HG02973 (cell line): Measurements from ENCODE around the gene CREB3L2.
"Not testable (repeated sequence)": the region's sequence is repeated elsewhere in the genome, so short reads cannot be mapped to it uniquely, and the experiment has no call there.

Source experiments
- ATAC-seq: cut with Tn5 transposase; IDR thresholded peaks from one replicate; pipeline ENCODE4 v1.9.1; 2021; ENCODE audit warnings: moderate library complexity; ENCODE audit not compliant: unreplicated experiment

The CREB3L2 gene

DNA sequence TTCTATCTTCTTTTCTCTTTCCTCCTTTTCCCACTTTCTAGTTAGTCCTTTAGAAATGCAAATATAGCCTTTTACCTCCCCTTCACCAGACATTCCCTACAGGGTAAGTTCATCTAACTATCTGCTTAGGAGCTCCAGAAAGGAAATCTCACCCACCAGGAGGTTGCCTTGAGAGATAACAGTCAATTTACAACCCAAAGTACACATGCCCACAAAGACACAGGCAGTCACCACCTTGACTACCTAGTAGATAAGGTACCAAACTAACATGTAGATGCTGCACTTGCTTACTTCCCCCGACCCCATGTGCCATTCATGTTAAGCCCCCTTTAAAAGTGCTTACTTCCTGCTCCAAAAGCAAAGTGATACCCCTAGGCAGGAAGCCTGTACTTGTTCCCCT lies 12.8 kb upstream of the CREB3L2 start:
- ATAC-seq, result no peak

GRCh38 chr7:138014201-138014600 lies 12.3 kb upstream of the CREB3L2 start:
- ATAC-seq, result not testable (repeated sequence)

- no peak for ATAC-seq
Measured at GRCh38 chr7:138009350-138009653, 7.4 kb upstream of the CREB3L2 start.

DNA sequence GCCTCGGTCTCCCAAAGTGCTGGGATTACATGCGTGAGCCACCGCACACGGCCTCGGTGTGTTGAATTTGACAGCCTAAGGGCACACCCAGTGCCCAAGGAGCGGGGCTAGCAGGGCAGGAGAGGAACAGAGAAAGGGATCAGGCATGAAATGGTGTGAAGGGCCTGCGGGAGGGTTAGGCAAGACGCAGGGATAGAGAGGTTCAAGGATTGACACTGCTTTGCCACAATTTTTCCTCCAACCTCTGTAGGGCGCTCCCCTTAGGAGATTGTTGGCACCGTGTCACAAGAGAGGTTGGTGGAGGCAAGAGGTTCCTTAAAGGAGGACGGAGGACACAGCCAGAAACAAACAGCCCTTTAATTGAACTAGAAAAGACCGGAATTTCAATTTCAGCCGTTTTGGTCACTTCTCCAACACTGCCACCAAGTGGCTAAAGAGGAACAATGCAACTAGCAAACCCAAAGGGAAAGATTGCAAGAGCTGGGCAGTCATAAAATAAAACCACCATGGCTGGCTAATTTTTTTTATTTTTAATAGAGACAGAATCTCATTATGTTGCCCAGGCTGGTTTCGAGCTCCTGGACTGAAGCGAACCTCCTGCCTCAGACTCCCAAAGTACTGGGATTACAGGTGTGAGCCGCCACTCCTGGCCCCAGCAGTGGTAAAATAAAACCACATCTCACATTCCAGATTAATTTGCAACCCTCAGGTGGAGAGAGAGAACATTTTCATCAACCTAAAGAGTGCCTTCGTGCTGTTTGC lies 6.9 kb upstream of the CREB3L2 start:
- ATAC-seq, result no peak

- no peak for ATAC-seq
Measured at GRCh38 chr7:138008019-138008587, 6.2 kb upstream of the CREB3L2 start.

DNA sequence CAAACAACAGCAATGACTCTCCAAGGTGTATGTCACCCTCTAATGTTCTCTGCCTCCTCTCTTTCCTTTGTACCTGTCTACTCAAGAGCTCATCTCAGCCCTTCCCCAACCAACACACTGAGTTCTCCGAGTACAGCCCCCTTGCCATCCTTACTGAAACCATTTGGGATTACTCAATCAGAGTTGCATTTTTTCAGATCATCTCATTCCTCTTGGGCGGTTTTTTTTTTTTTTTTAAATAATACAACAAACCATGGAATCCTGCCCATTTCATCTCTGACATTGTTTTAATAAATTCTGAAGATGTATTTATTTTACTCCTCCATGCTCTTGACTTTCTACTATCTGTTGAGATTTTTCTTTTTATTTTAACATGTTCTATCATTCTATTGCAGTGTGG lies 4.2 kb upstream of the CREB3L2 start:
- no peak for ATAC-seq

DNA sequence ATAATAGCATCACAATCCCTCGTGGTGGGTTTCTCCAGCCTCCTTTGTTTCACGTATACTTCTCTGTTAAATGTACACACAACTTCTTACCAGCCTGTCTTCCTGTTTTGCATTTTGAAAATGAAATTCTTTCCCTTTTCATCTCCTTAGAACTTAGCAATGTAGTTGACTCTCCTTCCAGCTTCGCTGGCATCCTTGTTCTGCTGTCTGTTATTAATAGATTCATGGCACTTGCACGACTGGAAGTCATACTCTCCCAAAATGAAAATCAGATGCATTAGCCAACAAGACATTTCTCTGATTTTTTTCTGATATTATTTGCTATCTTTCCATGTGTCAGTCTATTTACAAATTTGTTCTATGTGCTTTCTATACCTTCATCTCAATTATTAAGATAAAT lies 3.0 kb upstream of the CREB3L2 start:
- ATAC-seq, result no peak

DNA sequence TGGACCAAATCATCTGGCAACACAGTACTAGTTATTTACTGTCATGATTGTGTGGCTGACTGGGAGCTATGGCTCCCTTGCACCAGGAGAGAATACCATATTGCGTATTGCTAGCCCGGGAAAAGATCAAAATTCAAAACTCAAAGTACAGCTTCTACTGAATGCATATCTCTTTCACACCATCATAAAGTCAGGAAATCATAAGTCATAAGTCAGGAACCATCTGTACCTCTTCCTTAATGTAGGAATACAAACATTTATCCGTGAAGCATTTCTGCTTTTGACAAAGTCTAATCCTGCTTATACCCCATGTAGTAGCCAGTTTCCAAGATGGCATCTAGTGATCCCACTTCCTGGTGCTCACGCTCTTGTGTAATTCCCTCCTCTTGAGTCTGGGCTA lies 2.2 kb upstream of the CREB3L2 start:
- no peak for ATAC-seq

- no peak for ATAC-seq
Measured at GRCh38 chr7:138002828-138003189, 923 bp upstream of the CREB3L2 start.

DNA sequence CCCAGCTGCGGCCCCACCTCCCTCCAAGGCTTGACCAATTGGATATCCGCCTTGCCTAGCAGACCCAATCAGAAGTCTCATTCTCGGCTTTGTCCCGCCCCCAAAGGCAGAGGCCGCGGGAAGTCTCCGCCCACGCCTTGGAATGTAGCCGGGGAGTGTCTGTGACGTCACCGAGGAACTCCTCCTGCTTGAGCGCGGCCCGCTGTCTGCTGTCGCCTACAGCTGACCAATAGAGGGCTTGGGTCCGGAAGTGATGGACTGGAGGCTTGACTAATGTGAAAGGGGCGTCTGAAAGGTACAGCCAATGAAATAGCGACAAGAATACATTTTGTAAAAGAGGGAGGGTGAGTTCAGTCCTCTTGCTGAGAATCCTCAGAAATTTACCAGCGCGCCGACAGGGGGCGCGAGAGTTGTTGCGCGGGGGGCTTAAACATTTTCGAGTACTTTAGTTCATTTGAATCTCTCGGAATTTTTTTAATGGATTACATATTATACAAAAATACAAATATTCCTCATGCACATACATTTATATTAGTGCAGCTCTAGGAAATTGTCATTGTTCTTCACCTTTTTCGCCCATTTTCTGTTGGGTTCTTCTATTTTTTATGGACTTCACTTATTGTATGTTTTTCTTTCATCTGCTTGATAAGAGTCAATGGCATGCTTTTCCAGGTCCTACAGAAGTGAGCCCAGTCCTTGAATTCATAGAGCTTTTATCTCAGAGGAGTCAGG lies 376 bp upstream of the CREB3L2 start:
- ATAC-seq, result peak; percentile 95

GRCh38 chr7:138000081-138000701 lies 1.7 kb downstream of the CREB3L2 start:
- no peak for ATAC-seq

DNA sequence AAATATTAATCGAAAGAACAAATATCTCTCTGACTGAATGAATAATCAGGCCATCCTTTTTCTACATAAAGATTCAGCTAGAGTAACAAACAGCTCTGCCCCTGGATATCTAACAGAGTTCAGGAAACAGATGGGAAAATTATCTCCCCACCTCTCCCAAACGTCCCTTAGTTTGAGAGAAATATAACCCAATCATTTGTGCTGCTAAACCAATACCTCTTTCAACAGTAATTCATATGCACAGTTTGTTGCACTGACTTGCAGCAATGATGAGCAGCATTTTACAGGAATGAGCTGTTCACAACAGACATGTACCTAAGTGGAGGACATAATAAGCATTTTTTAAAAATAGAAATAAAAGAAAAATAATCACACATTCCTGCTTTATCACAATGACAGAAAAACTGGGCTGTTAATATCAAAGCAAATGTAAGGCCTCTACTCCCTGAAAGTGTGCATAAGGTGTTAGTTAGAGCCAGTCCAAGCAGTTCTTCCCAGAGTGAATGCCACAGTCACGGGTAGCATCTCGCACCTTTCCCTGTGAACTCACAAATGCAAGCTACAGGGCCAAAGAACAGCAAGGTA lies 2.3 kb downstream of the CREB3L2 start:
- no peak for ATAC-seq

DNA sequence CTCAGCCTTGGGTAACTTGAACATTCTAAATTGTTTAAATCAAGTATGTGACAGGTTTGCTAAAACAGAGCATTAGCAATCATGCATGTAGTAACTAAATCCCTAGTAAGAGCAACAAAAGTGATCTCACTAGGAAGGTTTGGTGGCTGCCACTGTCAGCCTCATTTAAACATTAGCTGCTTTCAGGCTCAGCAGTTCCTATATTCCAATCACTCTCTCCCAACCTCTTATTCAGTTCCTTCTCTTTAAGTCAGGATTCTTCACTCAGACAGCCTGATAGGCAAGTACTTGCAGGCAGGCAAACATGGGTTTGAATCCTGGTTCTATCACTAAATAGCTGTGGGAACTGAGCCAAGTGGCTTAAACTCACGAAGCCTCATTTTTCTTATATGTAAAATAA lies 3.6 kb downstream of the CREB3L2 start:
- no peak for ATAC-seq

DNA sequence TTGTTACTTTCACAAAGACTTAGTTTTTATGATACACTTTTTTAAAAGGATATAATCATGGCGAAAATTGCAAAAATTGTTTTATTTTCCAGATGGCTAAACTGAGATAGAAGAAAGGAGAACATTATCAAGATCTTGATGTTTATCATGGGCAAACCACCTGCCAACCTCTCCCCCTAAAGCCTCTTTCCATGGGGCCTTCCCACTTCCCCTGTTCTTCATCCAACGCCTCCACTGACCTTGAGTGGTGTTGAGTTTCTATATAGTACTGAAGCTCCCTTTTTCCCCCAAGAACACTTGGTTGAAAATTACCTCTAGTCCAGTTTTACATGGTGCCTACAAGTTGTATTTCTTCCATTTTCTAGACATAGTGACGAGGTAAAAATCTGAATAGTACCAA lies 5.0 kb downstream of the CREB3L2 start:
- no peak for ATAC-seq

DNA sequence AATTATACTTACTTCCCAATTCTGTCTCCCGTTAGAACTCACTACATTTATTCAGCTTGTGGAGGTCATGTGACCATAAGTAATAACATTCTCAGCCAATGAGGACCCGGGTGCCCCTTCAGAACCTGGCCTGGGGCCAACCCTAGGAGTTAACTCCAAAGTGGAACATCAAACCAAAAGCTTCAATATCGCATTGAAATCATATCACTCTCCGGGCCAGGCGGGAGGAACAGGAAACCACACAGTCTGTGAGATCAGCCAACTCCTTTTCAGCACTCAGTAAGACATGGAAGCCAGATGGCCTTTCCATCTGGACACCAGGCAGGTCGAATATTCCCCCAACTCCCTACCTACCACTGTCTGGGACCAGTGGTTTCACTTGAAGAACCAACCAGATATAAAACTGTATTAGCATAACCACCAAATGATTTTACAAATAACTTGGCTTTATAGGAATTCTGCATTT lies 5.5 kb downstream of the CREB3L2 start:
- ATAC-seq, result no peak

- no peak for ATAC-seq
Measured at GRCh38 chr7:137994216-137994615, 7.7 kb downstream of the CREB3L2 start.

DNA sequence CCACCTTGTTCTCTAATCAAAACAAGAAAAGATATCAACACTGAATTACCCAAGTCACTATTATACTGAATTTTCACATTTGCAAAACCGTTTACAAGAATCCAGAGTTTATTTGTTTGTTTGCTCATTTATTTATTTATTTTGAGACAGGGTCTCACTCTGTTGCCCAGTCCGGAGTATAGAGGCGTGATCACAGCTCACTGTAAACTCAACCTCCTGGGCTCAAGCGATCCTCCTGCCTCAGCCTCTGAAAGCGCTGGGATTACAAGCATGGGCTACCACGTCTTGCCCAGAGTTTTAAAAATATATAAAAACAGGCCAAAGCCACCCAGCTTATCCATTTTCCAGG lies 8.5 kb downstream of the CREB3L2 start:
- no peak for ATAC-seq

- ATAC-seq, result peak; percentile 76
Measured at GRCh38 chr7:137992550-137993394, 9.1 kb downstream of the CREB3L2 start.

DNA sequence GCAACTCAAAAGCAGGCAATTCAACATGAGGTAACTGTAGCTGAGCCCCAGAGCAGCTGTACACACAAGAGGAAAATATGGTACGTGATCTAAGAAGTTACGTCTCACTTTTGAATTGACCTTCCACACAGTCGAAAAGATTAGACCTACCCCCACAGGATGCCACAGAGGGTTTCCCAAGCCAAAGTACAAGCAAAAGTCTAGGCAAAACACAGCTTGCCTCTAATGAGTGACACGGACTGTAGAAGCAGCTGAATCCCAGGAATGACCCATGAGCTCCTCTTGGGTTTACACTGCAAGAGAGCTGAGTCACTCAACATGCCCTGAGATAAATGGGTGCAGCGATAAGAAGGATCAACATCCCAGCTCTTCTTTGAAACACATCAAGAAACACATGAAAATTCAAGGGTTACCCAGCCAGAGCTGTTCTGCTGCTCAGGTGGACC lies 9.8 kb downstream of the CREB3L2 start:
- no peak for ATAC-seq

DNA sequence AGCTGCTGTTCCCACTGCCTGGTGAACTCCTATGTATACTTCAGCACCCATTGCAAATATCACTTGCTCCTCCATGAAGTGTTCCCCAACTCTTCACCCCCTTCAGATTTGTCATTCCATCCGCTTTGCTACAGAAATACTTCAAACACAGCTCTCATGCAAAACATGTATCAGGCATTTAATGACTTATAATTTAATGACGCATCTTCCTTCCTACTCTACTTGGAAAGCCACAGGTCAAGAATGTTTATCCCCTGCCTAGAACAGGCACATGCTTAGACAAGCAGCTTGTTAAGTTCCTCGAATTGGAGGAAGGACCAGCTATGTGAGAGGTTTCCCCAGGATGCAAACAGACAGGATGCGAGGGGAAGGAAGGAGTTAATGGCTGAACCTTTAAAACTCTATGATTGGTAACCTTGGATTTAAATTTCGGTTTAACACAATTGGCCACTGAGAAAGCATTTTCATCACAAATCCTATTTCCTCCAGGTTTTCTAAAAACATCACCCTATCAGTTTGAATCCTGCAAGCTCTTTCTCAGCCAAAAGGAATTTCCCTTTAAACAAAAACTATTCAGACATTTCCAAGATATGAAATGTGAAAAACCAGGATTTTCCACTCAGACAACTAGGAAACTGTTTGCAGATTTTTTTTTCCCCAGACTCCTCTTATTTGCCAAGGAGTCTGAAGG lies 11.5 kb downstream of the CREB3L2 start:
- ATAC-seq, result no peak
